ENCODE measurements around the gene GPBAR1.
A peak's percentile ranks its signal among the peaks of the same experiment; 100 is the strongest.

GPBAR1 gene

GRCh38 chr2:218245214-218245613 lies 15.6 kb upstream of the GPBAR1 start:
- no peak for DNase-seq

GRCh38 chr2:218249691-218250090 lies 11.1 kb upstream of the GPBAR1 start:
- DNase-seq = no peak

- no peak for DNase-seq
Observed at GRCh38 chr2:218252509-218253231, 8.1 kb upstream of the GPBAR1 start.

- no peak for DNase-seq
Observed at GRCh38 chr2:218253232-218253625, 7.6 kb upstream of the GPBAR1 start.

GRCh38 chr2:218255446-218255845 lies 5.4 kb upstream of the GPBAR1 start:
- DNase-seq = no peak

- DNase-seq = no peak
Observed at GRCh38 chr2:218256612-218257350, 4.0 kb upstream of the GPBAR1 start.

GRCh38 chr2:218257390-218257981 lies 3.3 kb upstream of the GPBAR1 start:
- no peak for DNase-seq

GRCh38 chr2:218259099-218259961 lies 1.5 kb upstream of the GPBAR1 start:
- DNase-seq = no peak

GRCh38 chr2:218260166-218260565 lies 649 bp upstream of the GPBAR1 start:
- no peak for DNase-seq

GRCh38 chr2:218261423-218262236 lies 815 bp downstream of the GPBAR1 start:
- DNase-seq = no peak

GRCh38 chr2:218262237-218262600 lies 1.4 kb downstream of the GPBAR1 start:
- DNase-seq = no peak

- DNase-seq = no peak
Observed at GRCh38 chr2:218262631-218263586, 2.1 kb downstream of the GPBAR1 start.

GRCh38 chr2:218263817-218264641 lies 3.2 kb downstream of the GPBAR1 start:
- DNase-seq = no peak

GRCh38 chr2:218264773-218265561 lies 4.2 kb downstream of the GPBAR1 start:
- DNase-seq = no peak

- DNase-seq = no peak
Observed at GRCh38 chr2:218265626-218266025, 4.8 kb downstream of the GPBAR1 start.

GRCh38 chr2:218266316-218266979 lies 5.6 kb downstream of the GPBAR1 start:
- DNase-seq = no peak

- no peak for DNase-seq
Observed at GRCh38 chr2:218267259-218267658, 6.4 kb downstream of the GPBAR1 start.

GRCh38 chr2:218269900-218270720 lies 9.3 kb downstream of the GPBAR1 start, which contains the start of the genes AAMP and PNKD:
Gene AAMP, minus strand, starts transcription at chr2:218270137. Its CDS starts 51 bp downstream, at chr2:218270086.
Gene PNKD, plus strand, starts transcription at chr2:218270519. Its CDS starts 17 bp downstream, at chr2:218270536.
- peak; percentile 98 for DNase-seq

Data from NCI-H526 treated with DMSO at 0.1 percent for 48 hours (cell line).